H9 (cell line): ENCODE measurements around the gene ARFIP1. TPM values are rescaled to one million over a fixed set of nuclear protein-coding genes. Genes with fewer than 3 reads are reported as not detected.

ENCODE experiments used
- DNase-seq: peaks from one replicate; pipeline ENCODE4 v3.0.0-alpha.2; 2017
- H2AFZ ChIP-seq: one replicate; pipeline ENCODE4 v1.6.1; 2013; ENCODE audit warnings: mild to moderate bottlenecking, low read length, control low read depth, moderate library complexity
- H2AK5ac ChIP-seq: 2 replicates; pipeline ENCODE4 v1.6.1; 2013; ENCODE audit warnings: low read length, control low read depth, mixed read lengths; ENCODE audit not compliant: insufficient read length
- H2BK120ac ChIP-seq: one replicate; pipeline ENCODE4 v1.6.1; 2013; ENCODE audit warnings: low read depth, mild to moderate bottlenecking, low read length, control low read depth, inconsistent platforms; ENCODE audit not compliant: poor library complexity, severe bottlenecking
- H2BK12ac ChIP-seq: 2 replicates; pipeline ENCODE4 v1.6.1; 2013; ENCODE audit warnings: low read length, control low read depth, mixed read lengths, low read depth; ENCODE audit not compliant: insufficient read length
- H2BK15ac ChIP-seq: 2 replicates; pipeline ENCODE4 v1.6.1; 2013; ENCODE audit warnings: low read depth, low read length, control low read depth
- H2BK20ac ChIP-seq: one replicate; pipeline ENCODE4 v1.6.1; 2013; ENCODE audit warnings: low read depth, mild to moderate bottlenecking, low read length, control low read depth, inconsistent platforms; ENCODE audit not compliant: poor library complexity, severe bottlenecking
- H2BK5ac ChIP-seq: 2 replicates; pipeline ENCODE4 v1.6.1; 2013; ENCODE audit warnings: low read length, control low read depth, mixed read lengths; ENCODE audit not compliant: insufficient read length
- H3K14ac ChIP-seq: 2 replicates; pipeline ENCODE4 v1.6.1; 2013; ENCODE audit warnings: low read length, control low read depth; ENCODE audit not compliant: insufficient read depth
- H3K18ac ChIP-seq: 2 replicates; pipeline ENCODE4 v1.6.1; 2013; ENCODE audit warnings: low read depth, mild to moderate bottlenecking, mixed read lengths, low read length, control low read depth; ENCODE audit not compliant: insufficient read length
- H3K23ac ChIP-seq: 2 replicates; pipeline ENCODE4 v1.6.1; 2013; ENCODE audit warnings: low read length, control low read depth, mixed read lengths, low read depth; ENCODE audit not compliant: insufficient read length
- H3K23me2 ChIP-seq: 2 replicates; pipeline ENCODE4 v1.6.1; 2013; ENCODE audit warnings: low read depth, mild to moderate bottlenecking, mixed read lengths, low read length, control low read depth; ENCODE audit not compliant: insufficient read length, poor library complexity, severe bottlenecking
- H3K27ac ChIP-seq: 2 replicates; pipeline ENCODE4 v1.5.1; 2013; ENCODE audit warnings: low read length, control low read depth, mixed read lengths, low read depth; ENCODE audit not compliant: insufficient read length
- H3K27me3 ChIP-seq: 2 replicates; pipeline ENCODE4 v1.6.1; 2013; ENCODE audit warnings: low read length, control low read depth, inconsistent platforms; ENCODE audit not compliant: insufficient read depth
- H3K4ac ChIP-seq: 2 replicates; pipeline ENCODE4 v1.6.1; 2013; ENCODE audit warnings: low read depth, mild to moderate bottlenecking, control low read depth, inconsistent platforms, low read length, moderate library complexity
- H3K4me1 ChIP-seq: 2 replicates; pipeline ENCODE4 v1.6.1; 2013; ENCODE audit warnings: low read length, control low read depth, inconsistent platforms; ENCODE audit not compliant: insufficient read depth
- H3K4me2 ChIP-seq: 2 replicates; pipeline ENCODE4 v1.6.1; 2013; ENCODE audit warnings: low read length, control low read depth, mixed read lengths; ENCODE audit not compliant: insufficient read length, insufficient read depth
- H3K56ac ChIP-seq: 2 replicates; pipeline ENCODE4 v1.6.1; 2013; ENCODE audit warnings: low read depth, mild to moderate bottlenecking, mixed read lengths, low read length, control low read depth; ENCODE audit not compliant: insufficient read length
- H3K79me1 ChIP-seq: 2 replicates; pipeline ENCODE4 v1.6.1; 2013; ENCODE audit warnings: low read depth, mild to moderate bottlenecking, moderate library complexity, low read length, control low read depth, inconsistent platforms; ENCODE audit not compliant: insufficient read depth, poor library complexity, severe bottlenecking
- H3K79me2 ChIP-seq: 2 replicates; pipeline ENCODE4 v1.6.1; 2013; ENCODE audit warnings: low read length, control low read depth, inconsistent platforms; ENCODE audit not compliant: insufficient read depth
- H3K9ac ChIP-seq: 2 replicates; pipeline ENCODE4 v1.6.1; 2013; ENCODE audit warnings: low read length, control low read depth, mixed read lengths; ENCODE audit not compliant: insufficient read length; ENCODE audit errors: extremely low read depth
- H3K9me3 ChIP-seq: one replicate; pipeline ENCODE4 v1.6.1; 2013; ENCODE audit warnings: low read depth, low read length, inconsistent platforms; ENCODE audit not compliant: control insufficient read depth
- H3T11ph ChIP-seq: one replicate; pipeline ENCODE4 v1.6.1; 2013; ENCODE audit warnings: mild to moderate bottlenecking, low read length, control low read depth, inconsistent platforms
- H4K20me1 ChIP-seq: one replicate; pipeline ENCODE4 v1.6.1; 2013; ENCODE audit not compliant: control insufficient read depth, insufficient read length, insufficient read depth
- H4K5ac ChIP-seq: 2 replicates; pipeline ENCODE4 v1.6.1; 2013; ENCODE audit warnings: low read depth, mild to moderate bottlenecking, mixed read lengths, low read length, control low read depth; ENCODE audit not compliant: insufficient read length
- H4K8ac ChIP-seq: replicated peaks from 2 replicates; pipeline ENCODE4 v1.6.1; 2013; ENCODE audit warnings: low read length, control low read depth, mixed read lengths, low read depth; ENCODE audit not compliant: insufficient read length
- H4K91ac ChIP-seq: 2 replicates; pipeline ENCODE4 v1.6.1; 2013; ENCODE audit warnings: low read depth, mild to moderate bottlenecking, moderate library complexity, mixed read lengths, low read length, control low read depth; ENCODE audit not compliant: insufficient read length
- H3K27ac Mint-ChIP-seq, 3 experiments: 2 replicates in 2 of 3; 3 replicates in 1 of 3; pipeline ENCODE4 v1.8.0; 2020 to 2021; ENCODE audit warnings: mixed read lengths in 3 of 3, mild to moderate bottlenecking in 1 of 3, moderate library complexity in 1 of 3
- H3K27me3 Mint-ChIP-seq: 2 replicates; pipeline ENCODE4 v1.8.0; 2021; ENCODE audit warnings: low read depth, mild to moderate bottlenecking, moderate library complexity, mixed read lengths
- H3K36me3 Mint-ChIP-seq, 3 experiments: 2 replicates in 2 of 3; 3 replicates in 1 of 3; pipeline ENCODE4 v1.8.0; 2020 to 2021; ENCODE audit warnings: low read depth in 3 of 3, mixed read lengths in 3 of 3; ENCODE audit not compliant: insufficient read depth in 1 of 3
- H3K4me1 Mint-ChIP-seq, 2 experiments: 2 replicates each; pipeline ENCODE4 v1.8.0; 2020; ENCODE audit warnings: mixed read lengths in 2 of 2
- H3K4me3 Mint-ChIP-seq, 2 experiments: 2 replicates in 1 of 2; 3 replicates in 1 of 2; pipeline ENCODE4 v1.8.0; 2020 to 2021; ENCODE audit warnings: mild to moderate bottlenecking in 2 of 2, mixed read lengths in 2 of 2, moderate library complexity in 1 of 2
- H3K9me3 Mint-ChIP-seq, 2 experiments: 2 replicates in 1 of 2; 3 replicates in 1 of 2; pipeline ENCODE4 v1.8.0; 2020; ENCODE audit warnings: mild to moderate bottlenecking in 2 of 2, mixed read lengths in 2 of 2, moderate library complexity in 1 of 2
- CTCF ChIP-seq: fragments of 200-600 bp; sonication (generic); conservative IDR thresholded peaks from 3 replicates; pipeline ENCODE4 v1.8.0; 2021; ENCODE audit warnings: antibody characterized with exemption, mild to moderate bottlenecking
- WGBS: extraction: QIAGEN DNeasy Blood & Tissue Kit; methylation state at CpG from one replicate; pipeline ENCODE4 v1.1.7; 2013; ENCODE audit warnings: missing lambda C conversion rate, low lambda C conversion rate, mixed read lengths; ENCODE audit not compliant: insufficient read length; ENCODE audit errors: extremely low coverage; 5-methylcytosine and 5-hydroxymethylcytosine counted together
- total RNA-seq: library from RNA; stranded (reverse); gene quantifications from 2 replicates; pipeline ENCODE4 v1.2.1, GENCODE V29; 2021

ARFIP1 gene
- total RNA-seq, 1 experiment from 2014 or later: 30.8 TPM

- peaks cover 21% of the 10 kb centered on the region in 2 experiments for H3K9me3 Mint-ChIP-seq
- no peak overlapping the region for H4K5ac ChIP-seq
- no peak overlapping the region for H3K4ac ChIP-seq
- H3K27ac ChIP-seq: no peak overlapping the region
- no peak overlapping the region for H3K56ac ChIP-seq
- H2BK120ac ChIP-seq: no peak overlapping the region
- H3K18ac ChIP-seq: no peak overlapping the region
- H2BK5ac ChIP-seq: no peak overlapping the region
- no peak overlapping the region for H2AFZ ChIP-seq
- H3K14ac ChIP-seq: no peak overlapping the region
- no peaks in the 10 kb centered on the region for H3K27me3 Mint-ChIP-seq
- no peak overlapping the region for H3K27ac Mint-ChIP-seq
- H3K36me3 Mint-ChIP-seq: peaks cover 17 to 21% (median 21%) of the 10 kb centered on the region in 3 experiments
- no peak overlapping the region for H3T11ph ChIP-seq
- DNase-seq: no peak
- no peak for TF ChIP-seq CTCF
- H3K23ac ChIP-seq: no peak overlapping the region
- WGBS: 100% methylated on average over 2 of the region's 4 CpGs
- no peak overlapping the region for H2BK15ac ChIP-seq
- no peaks in the 10 kb centered on the region for H3K23me2 ChIP-seq
- H3K79me1 ChIP-seq: peaks cover 3% of the 10 kb centered on the region
- H4K8ac ChIP-seq: no peak overlapping the region
- H3K4me2 ChIP-seq: no peak overlapping the region
- H4K20me1 ChIP-seq: no peaks in the 10 kb centered on the region
- no peaks in the 10 kb centered on the region for H3K9me3 ChIP-seq
- no peak overlapping the region for H3K9ac ChIP-seq
- H3K4me1 Mint-ChIP-seq: peaks cover 20 to 33% of the 10 kb centered on the region in 2 experiments
- no peak overlapping the region for H2BK12ac ChIP-seq
- H2BK20ac ChIP-seq: no peak overlapping the region
- peaks cover 2% of the 10 kb centered on the region; the same call in 1 of the 2 replicates for H3K79me2 ChIP-seq
- no peak overlapping the region for H2AK5ac ChIP-seq
- no peak overlapping the region for H3K4me3 Mint-ChIP-seq
- no peaks in the 10 kb centered on the region for H3K27me3 ChIP-seq
- no peak overlapping the region for H4K91ac ChIP-seq
- H3K4me1 ChIP-seq: no peaks in the 10 kb centered on the region; the same call in 1 of the 2 replicates
Measured at GRCh38 chr4:152856960-152857359, 77.2 kb downstream of the ARFIP1 start.
